Activated CD4-positive, alpha-beta memory T cell treated with anti-CD3 and anti-CD28 coated beads for 36 hours (primary cell): ENCODE results near the gene NFAT5. TPM values are rescaled to one million over a fixed set of nuclear protein-coding genes. Genes with fewer than 3 reads are reported as not detected.
"Not testable (repeated sequence)": the region's sequence is repeated elsewhere in the genome, so short reads cannot be mapped to it uniquely, and the experiment has no call there.

Experiments
- CTCF ChIA-PET: fragments of 350-600 bp; sonication (Branson Sonifier 250); formaldehyde crosslinking; loops from one replicate; lab custom pipeline; 2021; ENCODE audit warnings: antibody characterized with exemption, inconsistent platforms; lab: Charles Lee
- POLR2A ChIA-PET: fragments of 350-600 bp; sonication (Branson Sonifier 250); formaldehyde crosslinking; loops from one replicate; lab custom pipeline; 2021; ENCODE audit warnings: antibody characterized with exemption; lab: Charles Lee
- DNase-seq: peaks from one replicate; pipeline ENCODE4 v3.0.0-alpha.2; 2020
- H3K27ac Mint-ChIP-seq: one replicate; pipeline ENCODE4 v1.8.0; 2021; ENCODE audit warnings: mixed read lengths
- H3K27me3 Mint-ChIP-seq: one replicate; pipeline ENCODE4 v1.8.0; 2021; ENCODE audit warnings: mixed read lengths
- H3K36me3 Mint-ChIP-seq: one replicate; pipeline ENCODE4 v1.8.0; 2021; ENCODE audit warnings: mixed read lengths
- H3K4me1 Mint-ChIP-seq: one replicate; pipeline ENCODE4 v1.8.0; 2021; ENCODE audit warnings: low read depth, mixed read lengths
- H3K4me3 Mint-ChIP-seq: one replicate; pipeline ENCODE4 v1.8.0; 2021; ENCODE audit warnings: mild to moderate bottlenecking, mixed read lengths
- H3K9me3 Mint-ChIP-seq: one replicate; pipeline ENCODE4 v1.8.0; 2021; ENCODE audit warnings: mixed read lengths
- intact Hi-C: fragments of 100-400 bp; cut with micrococcal nuclease; formaldehyde crosslinking; loops from one replicate; pipeline ENCODE4 v1.15.1; 2023
- total RNA-seq, 2 experiments: library from RNA; stranded (reverse); gene quantifications; one replicate each; pipeline ENCODE4 v1.2.3, GENCODE V29; 2021

NFAT5 gene
- total RNA-seq, 2 experiments from 2014 or later = 28.2 to 32.7 TPM

DNA sequence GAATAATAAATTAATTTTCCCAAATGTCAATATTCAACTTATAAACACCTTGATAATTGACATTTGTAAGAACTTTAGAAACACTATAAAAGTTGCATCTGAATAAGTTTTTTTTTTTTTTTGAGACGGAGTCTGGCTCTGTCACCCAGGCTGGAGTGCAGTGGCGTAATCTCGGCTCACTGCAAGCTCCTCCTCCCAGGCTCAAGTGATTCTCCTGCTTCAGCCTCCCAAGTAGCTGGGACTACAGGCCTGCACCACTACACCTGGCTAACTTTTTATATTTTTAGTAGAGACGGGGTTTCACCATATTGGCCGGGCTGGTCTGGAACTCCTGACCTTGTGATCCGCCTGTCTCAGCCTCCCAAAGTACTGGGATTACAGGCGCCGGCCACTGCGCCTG lies 13.0 kb downstream of the NFAT5 start:
- H3K4me3 Mint-ChIP-seq, H3K27ac Mint-ChIP-seq, H3K9me3 Mint-ChIP-seq, CTCF ChIA-PET, DNase-seq, POLR2A ChIA-PET, H3K27me3 Mint-ChIP-seq, H3K36me3 Mint-ChIP-seq, intact Hi-C loops: not testable (repeated sequence)
- peaks cover 26% of the 10 kb centered on the region for H3K4me1 Mint-ChIP-seq

GRCh38 chr16:69579783-69580481 lies 14.2 kb downstream of the NFAT5 start:
- Mint-ChIP-seq H3K9me3 (no peaks in the 10 kb centered on the region), H3K4me1 (peaks cover 26% of the 10 kb centered on the region), H3K27me3 (no peaks in the 10 kb centered on the region), H3K4me3 (no peak overlapping the region), H3K27ac (no peak overlapping the region), H3K36me3 (no peaks in the 10 kb centered on the region)
- ChIA-PET POLR2A (no interaction called here), CTCF (interaction anchor here (0.6 kb wide), 1 partner anchor 148 kb away, joined by 3 read pairs; no protein-coding TSS in a partner anchor)
- DNase-seq = no peak
- intact Hi-C loops = no loop called here

GRCh38 chr16:69581297-69581696 lies 15.5 kb downstream of the NFAT5 start:
- Mint-ChIP-seq H3K4me1 (peaks cover 33% of the 10 kb centered on the region), H3K36me3 (peaks cover 2% of the 10 kb centered on the region), H3K27me3 (no peaks in the 10 kb centered on the region), H3K4me3 (no peak overlapping the region), H3K27ac (no peak overlapping the region), H3K9me3 (no peaks in the 10 kb centered on the region)
- intact Hi-C loops = no loop called here
- POLR2A ChIA-PET = no interaction called here
- no peak for DNase-seq
- CTCF ChIA-PET = interaction anchor here (1.4 kb wide), 1 partner anchor 185 kb away, joined by 4 read pairs; no protein-coding TSS in a partner anchor

DNA sequence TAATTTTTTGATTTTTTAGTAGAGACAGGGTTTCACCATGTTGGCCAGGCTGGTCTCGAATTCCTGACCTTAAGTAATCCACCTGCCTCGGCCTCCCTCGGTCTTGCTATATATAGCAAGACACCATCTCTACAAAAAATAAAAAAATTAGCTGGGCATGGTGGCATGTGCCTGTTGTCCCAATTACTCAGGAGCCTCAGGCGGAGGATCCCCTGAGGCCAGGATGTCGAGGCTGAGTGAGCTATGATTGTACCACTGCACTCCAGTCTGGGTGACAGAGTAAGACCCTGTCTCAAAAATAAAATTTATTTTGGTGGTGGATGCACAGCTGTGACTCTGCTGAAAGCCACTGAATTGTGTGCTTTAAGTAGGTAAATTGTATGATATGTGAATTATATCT lies 18.7 kb downstream of the NFAT5 start:
- DNase-seq, CTCF ChIA-PET, H3K4me3 Mint-ChIP-seq, H3K36me3 Mint-ChIP-seq, H3K9me3 Mint-ChIP-seq, H3K27me3 Mint-ChIP-seq, intact Hi-C loops, POLR2A ChIA-PET, H3K27ac Mint-ChIP-seq: not testable (repeated sequence)
- H3K4me1 Mint-ChIP-seq = peaks cover 40% of the 10 kb centered on the region

DNA sequence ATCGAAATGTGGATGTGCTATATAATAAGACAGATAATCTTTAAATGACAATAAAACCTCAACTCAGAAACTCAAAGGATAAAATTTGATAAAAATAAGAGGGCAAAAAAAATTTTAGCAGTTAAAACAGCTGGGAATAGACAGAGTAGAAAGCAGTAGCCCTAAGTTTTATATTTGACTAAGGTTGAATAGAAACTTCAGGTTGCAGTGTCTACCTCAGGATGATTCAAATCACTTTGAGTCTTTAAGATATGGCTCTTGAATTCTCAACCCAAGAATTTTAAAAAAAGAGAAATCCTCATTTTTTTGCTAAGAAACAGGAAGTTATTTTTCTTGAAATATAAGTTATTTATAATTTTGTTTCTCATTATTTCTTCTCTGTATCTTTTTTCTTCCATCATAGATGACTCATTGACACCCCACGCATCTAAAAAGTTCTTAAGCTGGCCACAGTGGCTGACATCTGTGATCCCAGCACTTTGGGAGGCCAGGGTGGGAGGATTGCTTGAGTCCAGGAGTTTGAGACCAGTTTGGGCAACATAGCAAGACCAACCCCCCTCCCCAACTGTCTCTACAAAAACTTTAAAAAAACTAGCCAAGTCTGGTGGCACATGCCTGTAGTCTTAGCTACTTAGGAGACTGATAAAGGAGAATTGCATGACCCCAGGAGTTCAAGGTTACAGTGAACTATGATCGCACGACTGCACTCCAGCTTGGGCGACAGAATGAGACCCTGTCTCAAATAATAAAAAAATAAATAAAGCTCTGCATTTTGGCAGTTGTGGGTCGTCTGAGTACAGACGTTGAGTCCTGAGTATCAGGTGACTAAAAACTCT lies 23.9 kb downstream of the NFAT5 start:
- Mint-ChIP-seq H3K27ac (no peak overlapping the region), H3K4me1 (peaks cover 51% of the 10 kb centered on the region), H3K9me3 (no peaks in the 10 kb centered on the region), H3K4me3 (no peak overlapping the region), H3K36me3 (peaks cover 6% of the 10 kb centered on the region), H3K27me3 (no peaks in the 10 kb centered on the region)
- ChIA-PET POLR2A (interaction anchor here (0.5 kb wide), 1 partner anchor 119 kb away, joined by 3 read pairs; no protein-coding TSS in a partner anchor), CTCF (interaction anchor here (1.2 kb wide), 1 partner anchor 194 kb away, joined by 3 read pairs; no protein-coding TSS in a partner anchor)
- no peak for DNase-seq
- intact Hi-C loops = loop anchor here (5.0 kb wide), 1 partner anchor 38 kb away; no protein-coding TSS in a partner anchor

- DNase-seq = no peak
- no peak overlapping the region for H3K27ac Mint-ChIP-seq
- ChIA-PET CTCF (no interaction called here), POLR2A (no interaction called here)
- H3K4me3 Mint-ChIP-seq = no peak overlapping the region
- no peaks in the 10 kb centered on the region for H3K27me3 Mint-ChIP-seq
- peaks cover 54% of the 10 kb centered on the region for H3K4me1 Mint-ChIP-seq
- H3K36me3 Mint-ChIP-seq = peaks cover 6% of the 10 kb centered on the region
- intact Hi-C loops = no loop called here
- H3K9me3 Mint-ChIP-seq = no peaks in the 10 kb centered on the region
These were observed 24.8 kb downstream of the NFAT5 start for GRCh38 chr16:69590590-69590989.

DNA sequence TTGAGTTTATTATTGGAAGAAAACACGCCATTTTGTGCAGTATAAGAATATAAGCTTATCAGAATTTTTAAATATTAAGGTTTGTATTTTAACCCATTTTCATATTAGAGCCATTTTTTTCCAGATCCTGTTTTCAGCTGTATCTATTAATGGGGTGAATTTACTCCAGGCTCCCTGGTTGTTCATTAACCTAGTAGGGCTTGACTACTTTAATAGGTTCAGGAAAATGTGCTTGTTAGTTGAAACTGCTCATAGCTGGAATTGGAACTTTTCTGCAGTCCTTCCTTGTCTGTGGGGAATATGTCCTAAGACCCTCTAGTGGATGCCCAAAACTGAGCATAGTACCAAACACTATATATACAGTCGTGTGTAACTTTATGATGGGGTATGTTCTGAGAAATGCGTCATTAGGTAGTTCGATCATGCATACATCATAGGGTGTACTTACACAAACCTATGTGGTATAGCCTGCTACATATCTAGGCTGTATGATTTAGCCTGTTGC lies 28.0 kb downstream of the NFAT5 start:
- Mint-ChIP-seq H3K36me3 (peaks cover 4% of the 10 kb centered on the region), H3K27me3 (no peaks in the 10 kb centered on the region), H3K27ac (no peak overlapping the region), H3K4me3 (no peak overlapping the region), H3K9me3 (no peaks in the 10 kb centered on the region), H3K4me1 (peaks cover 52% of the 10 kb centered on the region)
- no peak for DNase-seq
- ChIA-PET POLR2A (no interaction called here), CTCF (no interaction called here)
- intact Hi-C loops = no loop called here

DNA sequence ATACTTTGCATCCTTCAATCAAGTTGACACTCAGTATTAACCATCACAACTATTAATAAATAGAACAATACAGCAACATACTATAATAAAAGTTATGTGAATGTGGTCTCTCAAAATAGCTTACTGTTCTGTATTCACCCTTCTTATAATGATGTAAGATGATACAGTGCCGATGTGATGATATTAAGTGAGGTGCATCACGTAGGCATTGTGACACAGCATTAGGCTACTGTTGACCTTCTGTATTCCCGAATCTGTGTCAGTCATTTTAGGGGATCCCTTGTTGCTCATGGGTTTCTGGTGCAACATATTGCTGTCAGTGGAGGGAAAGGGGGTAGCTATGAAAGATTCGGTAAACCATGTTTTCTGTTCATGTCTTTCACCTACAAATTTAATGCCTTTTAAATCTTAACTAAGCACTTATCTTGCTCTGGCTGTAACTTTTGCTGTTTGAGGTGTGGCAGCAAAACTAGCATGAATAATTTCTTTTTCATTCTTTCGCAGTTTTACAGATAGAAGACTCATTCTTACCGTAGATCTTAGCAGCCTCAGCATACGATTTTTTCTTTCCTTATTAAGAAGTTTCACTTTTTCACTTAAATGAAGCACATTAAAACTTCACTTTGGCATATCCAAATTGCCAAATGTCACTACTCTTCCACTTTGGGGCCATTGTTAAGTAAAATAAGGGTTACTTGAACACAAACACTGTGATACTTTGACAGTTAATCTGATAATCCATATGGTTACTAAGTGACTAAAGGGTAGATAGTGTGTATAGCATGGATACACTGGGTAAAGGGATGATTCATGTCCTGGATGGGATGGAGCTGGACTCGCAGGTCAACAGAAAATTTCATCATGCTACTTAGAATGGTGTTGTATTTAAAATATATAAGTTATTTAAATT lies 29.6 kb downstream of the NFAT5 start:
- intact Hi-C loops = no loop called here
- H3K27me3 Mint-ChIP-seq = no peaks in the 10 kb centered on the region
- peaks cover 4% of the 10 kb centered on the region for H3K36me3 Mint-ChIP-seq
- ChIA-PET POLR2A (no interaction called here), CTCF (no interaction called here)
- H3K27ac Mint-ChIP-seq = peak overlapping the region; percentile 0
- no peaks in the 10 kb centered on the region for H3K9me3 Mint-ChIP-seq
- H3K4me3 Mint-ChIP-seq = no peak overlapping the region
- no peak for DNase-seq
- peaks cover 49% of the 10 kb centered on the region for H3K4me1 Mint-ChIP-seq

GRCh38 chr16:69596801-69597200 lies 31.0 kb downstream of the NFAT5 start:
- DNase-seq = no peak
- no peaks in the 10 kb centered on the region for H3K9me3 Mint-ChIP-seq
- H3K4me1 Mint-ChIP-seq = peaks cover 41% of the 10 kb centered on the region
- H3K36me3 Mint-ChIP-seq = peaks cover 4% of the 10 kb centered on the region
- CTCF ChIA-PET = no interaction called here
- intact Hi-C loops = no loop called here
- POLR2A ChIA-PET = no interaction called here
- H3K27ac Mint-ChIP-seq = no peak overlapping the region
- H3K27me3 Mint-ChIP-seq = no peaks in the 10 kb centered on the region
- no peak overlapping the region for H3K4me3 Mint-ChIP-seq

GRCh38 chr16:69598045-69598444 lies 32.3 kb downstream of the NFAT5 start:
- no peaks in the 10 kb centered on the region for H3K9me3 Mint-ChIP-seq
- CTCF ChIA-PET = no interaction called here
- POLR2A ChIA-PET = no interaction called here

DNA sequence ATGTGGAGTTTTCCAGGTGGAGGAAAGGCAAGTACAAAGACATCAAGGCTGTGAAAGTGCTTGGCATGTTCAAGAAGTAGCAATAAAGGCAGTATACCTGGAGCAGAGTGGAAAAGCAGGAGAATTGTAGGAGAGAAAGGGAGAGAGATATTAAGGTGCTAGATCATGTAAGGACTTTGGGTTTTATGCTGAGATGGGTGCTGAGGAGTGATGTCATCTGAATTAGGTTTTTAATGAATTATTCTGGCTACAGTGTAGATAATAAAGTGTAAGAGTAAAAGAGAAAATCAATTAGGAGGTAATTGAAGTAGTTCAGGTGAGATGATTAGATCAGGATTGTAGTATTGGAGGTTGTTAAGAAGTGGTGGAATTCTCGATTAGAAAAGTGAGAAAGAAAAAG lies 34.0 kb downstream of the NFAT5 start:
- Mint-ChIP-seq H3K27me3 (no peaks in the 10 kb centered on the region), H3K9me3 (no peaks in the 10 kb centered on the region), H3K4me3 (no peak overlapping the region), H3K4me1 (peaks cover 32% of the 10 kb centered on the region), H3K27ac (no peak overlapping the region), H3K36me3 (no peaks in the 10 kb centered on the region)
- ChIA-PET POLR2A (no interaction called here), CTCF (interaction anchor here (1.6 kb wide), 1 partner anchor 204 kb away, joined by 5 read pairs; no protein-coding TSS in a partner anchor)
- intact Hi-C loops = no loop called here
- DNase-seq = no peak

More at GRCh38 chr16:69598045-69598444, 32.3 kb downstream of the NFAT5 start:
- Mint-ChIP-seq H3K4me1 (peaks cover 39% of the 10 kb centered on the region), H3K36me3 (peaks cover 4% of the 10 kb centered on the region), H3K4me3 (no peak overlapping the region), H3K27me3 (no peaks in the 10 kb centered on the region), H3K27ac (no peak overlapping the region)
- DNase-seq = no peak
- intact Hi-C loops = no loop called here
